Testis (tissue), 2 donors: ENCODE results near the gene CEP19.

Source experiments
- CTCF ChIP-seq, 3 experiments: fragments of 450-650 bp in 2 of 3; fragments of 200-600 bp in 1 of 3; sonication (generic) in 1 of 3; IDR thresholded peaks; one replicate each; pipeline ENCODE4 v1.5.1; 2016 to 2019; ENCODE audit warnings: antibody characterized with exemption in 3 of 3, mild to moderate bottlenecking in 2 of 3, moderate library complexity in 1 of 3
- POLR2A ChIP-seq: fragments of 450-650 bp; IDR thresholded peaks from one replicate; pipeline ENCODE4 v1.6.1; 2017; ENCODE audit warnings: antibody characterized with exemption, mild to moderate bottlenecking, moderate library complexity

- no peak for TF ChIP-seq CTCF (IDR thresholded peaks at IDR 0.05)
- no peak for TF ChIP-seq POLR2A
Measured at GRCh38 chr3:196694941-196695848, 16.9 kb downstream of the CEP19 start.
